Nucleus accumbens (tissue), 56 donors: ENCODE measurements around the gene MDFIC.

Experiments used
- DNase-seq, 56 donors: peaks; one replicate each; lab custom pipeline; 2025; lab: John Stamatoyannopoulos, UW

Gene MDFIC

DNA sequence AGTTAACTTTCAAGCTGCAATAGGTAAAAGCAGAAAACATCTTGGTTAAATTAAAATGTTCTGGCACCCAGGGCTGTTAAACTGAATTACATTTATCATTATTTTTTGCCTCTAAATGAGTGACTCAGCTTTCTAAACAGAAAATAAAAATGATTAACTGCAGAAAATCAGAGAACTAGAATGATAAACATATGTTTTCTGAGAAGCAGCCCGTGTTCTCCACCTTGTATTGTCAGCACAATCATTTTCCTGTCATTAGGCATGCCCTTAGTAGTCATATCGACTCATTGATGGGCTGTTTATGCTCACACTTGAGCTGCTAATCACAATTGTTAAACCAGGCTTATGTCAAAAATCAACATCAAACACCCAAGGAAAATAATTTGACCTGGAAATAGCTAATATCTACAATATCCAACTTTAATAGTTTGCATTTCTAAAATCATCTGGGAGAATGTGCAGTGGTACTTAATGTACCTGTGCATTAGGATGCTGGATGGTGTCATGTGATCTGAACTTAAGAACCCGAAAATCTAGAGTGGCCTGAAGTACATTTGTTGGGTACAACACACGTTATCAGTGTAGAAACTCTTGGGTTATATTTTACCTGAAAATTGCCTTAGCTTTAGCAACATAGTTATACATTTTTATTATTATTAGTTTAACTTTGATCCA lies 2.3 kb downstream of the MDFIC start:
- no peak for DNase-seq

GRCh38 chr7:114925434-114925833 lies 3.5 kb downstream of the MDFIC start:
- no peak for DNase-seq

GRCh38 chr7:114928060-114928459 lies 6.2 kb downstream of the MDFIC start:
- DNase-seq: no peak

DNA sequence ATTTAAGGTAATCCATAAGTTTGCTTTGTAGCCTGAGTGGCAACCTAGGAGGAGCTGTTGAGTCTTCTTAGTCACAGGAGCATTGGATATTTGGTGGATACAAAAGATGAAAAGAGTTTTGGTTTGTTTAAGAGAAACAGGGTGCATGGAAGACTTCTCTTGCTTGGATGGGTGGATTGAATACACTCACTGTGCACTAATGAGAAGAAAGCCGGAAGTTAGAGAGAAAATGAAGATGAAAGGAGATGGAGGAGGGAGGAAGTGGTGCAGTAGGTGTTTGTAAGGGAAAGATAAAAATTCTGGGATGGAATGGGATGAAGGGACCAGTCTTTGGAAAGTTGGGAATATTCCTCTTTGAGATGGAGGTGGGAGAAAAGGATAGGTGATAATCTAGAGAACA lies 7.7 kb downstream of the MDFIC start:
- DNase-seq: no peak

GRCh38 chr7:114930107-114930661 lies 8.3 kb downstream of the MDFIC start:
- no peak for DNase-seq

DNA sequence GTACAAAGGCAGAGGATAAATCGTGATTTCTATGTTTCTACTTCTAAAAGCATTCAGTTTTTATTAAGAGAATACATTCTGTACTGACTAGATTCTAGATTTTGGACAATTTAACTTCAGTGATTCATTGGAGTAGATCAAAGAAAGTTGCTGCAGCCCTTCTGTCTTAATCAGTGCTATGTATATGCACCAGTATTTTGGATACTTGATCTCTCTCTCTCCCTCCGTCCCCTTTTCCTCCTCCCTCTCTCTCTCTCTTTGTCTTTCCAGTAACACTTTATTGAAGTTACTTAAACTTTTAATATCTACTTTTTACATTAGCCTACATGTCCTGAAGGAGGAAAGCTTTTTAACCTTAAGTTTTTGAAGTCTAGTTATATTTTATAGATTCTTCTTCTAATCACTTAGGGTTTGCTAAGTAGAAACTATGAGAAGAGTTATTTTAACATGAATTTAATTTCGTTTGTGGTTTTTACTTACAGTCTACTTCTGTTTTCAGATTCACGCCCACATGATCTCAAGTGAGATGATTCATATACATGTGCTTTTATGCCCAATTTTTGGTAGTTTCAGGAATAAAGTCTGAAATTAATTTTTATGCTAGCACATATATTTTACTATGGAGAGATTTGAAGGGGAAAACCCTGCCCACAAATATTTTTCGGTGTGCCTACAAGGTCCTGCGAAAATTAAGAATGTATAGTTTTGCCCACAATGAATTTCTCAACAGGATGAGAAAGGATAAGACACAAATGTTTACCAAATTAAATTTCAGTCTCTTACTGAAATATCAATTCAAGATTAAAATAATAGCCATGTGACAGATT lies 9.1 kb downstream of the MDFIC start:
- no peak for DNase-seq

GRCh38 chr7:114931656-114932011 lies 9.7 kb downstream of the MDFIC start:
- DNase-seq: no peak

GRCh38 chr7:114932991-114933390 lies 11.1 kb downstream of the MDFIC start:
- no peak for DNase-seq

DNA sequence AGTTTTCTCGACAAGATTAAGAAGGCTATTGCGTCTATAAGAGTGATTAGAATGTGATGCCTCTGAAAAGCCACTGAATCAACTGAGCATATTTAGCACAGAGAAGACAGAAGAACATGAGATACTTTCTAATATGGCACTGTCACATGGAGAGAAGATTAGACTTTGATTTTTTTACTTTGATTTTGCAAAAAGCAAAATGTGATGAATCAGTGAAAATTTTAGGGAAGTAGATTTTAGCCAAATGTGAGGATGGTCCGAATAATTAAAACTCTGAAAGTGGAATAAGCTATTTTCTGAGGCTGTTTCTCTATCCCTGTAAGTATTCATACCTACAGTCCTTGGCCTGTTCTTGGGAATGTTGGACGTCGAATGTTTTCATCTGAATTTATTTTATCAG lies 11.8 kb downstream of the MDFIC start:
- no peak for DNase-seq

DNA sequence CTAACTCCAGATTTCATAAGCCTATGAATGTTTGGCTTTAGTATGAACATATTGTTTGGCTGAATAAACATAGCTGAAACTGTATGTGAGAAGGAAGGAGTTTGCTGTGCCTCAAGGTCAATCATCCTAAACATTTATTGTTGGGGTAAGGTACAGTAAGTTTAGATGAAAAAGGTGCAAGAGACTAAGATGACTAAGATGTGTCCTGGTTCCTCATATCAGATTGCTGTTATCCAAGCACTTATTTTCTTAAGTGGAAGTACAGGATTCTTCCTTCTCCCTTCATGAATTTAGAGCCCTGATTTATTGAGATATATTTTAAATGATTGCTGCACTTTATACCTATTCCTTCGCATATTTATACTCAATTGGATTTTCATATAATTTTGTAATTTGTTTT lies 12.2 kb downstream of the MDFIC start:
- DNase-seq: no peak

GRCh38 chr7:114934713-114935112 lies 12.8 kb downstream of the MDFIC start:
- DNase-seq: no peak

GRCh38 chr7:114936471-114936870 lies 14.6 kb downstream of the MDFIC start:
- DNase-seq: no peak

DNA sequence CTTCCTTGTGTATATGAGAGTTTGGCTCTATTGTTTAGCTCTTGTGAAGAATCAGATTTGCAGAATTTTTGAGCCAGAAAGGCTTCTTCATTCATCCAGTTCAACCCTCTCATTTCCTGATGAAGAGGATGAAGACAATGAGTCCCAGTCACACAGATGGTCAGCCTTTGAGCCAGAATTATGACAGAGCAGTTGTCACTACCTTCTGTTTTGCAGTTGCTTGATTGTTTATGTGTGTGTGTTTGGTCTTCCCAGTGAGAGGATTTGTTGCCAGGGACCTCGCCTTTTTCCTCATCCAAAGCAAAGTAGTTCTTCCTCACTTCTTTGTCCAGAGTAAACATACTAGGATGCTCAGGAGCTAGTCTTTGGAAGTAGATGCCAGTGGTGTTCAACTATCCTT lies 15.6 kb downstream of the MDFIC start:
- DNase-seq: no peak

GRCh38 chr7:114938785-114939184 lies 16.9 kb downstream of the MDFIC start:
- no peak for DNase-seq

- DNase-seq: peak in 2 of 56 donors; percentile 1 to 4
These were observed 17.7 kb downstream of the MDFIC start for GRCh38 chr7:114939484-114940097.

DNA sequence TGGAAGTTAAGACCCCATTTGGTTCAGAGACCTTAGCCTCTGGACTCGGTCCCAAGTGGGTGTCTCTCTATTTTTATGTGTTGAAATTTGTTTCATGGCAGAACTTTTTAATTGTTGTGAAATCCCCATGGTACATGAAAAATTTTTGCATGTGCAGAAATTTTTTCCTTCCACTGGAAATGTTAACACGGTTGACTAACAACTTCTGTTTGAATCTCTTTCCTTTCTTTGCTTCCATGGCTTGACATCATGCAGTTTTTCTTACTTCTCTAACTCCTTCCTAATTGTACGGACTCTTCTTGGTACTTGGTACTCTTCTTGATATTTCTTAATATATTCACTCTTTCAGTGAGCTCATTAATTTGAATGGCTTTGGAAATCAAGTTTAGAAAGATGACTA lies 18.3 kb downstream of the MDFIC start:
- DNase-seq: no peak

DNA sequence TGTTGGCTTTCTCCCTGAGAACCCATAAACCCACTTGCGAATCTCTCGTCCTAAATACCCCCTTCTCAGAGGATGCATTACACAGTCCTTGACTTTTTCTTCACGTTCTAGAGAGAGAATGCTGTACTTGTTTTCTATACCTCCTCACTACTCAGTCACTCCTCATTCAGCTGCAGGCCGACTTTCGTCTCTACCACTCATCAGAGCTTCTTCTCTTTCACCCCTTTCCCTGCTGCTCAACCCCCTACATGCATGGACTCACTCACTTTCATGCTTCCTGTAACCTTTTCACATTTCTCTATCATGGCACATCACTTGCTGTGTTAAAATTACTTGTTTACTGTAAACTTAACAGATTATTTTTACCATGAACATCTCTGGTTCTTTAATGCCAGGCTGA lies 19.8 kb downstream of the MDFIC start:
- DNase-seq: no peak

GRCh38 chr7:114942446-114943175 lies 20.7 kb downstream of the MDFIC start:
- DNase-seq: no peak

GRCh38 chr7:114943530-114943929 lies 21.6 kb downstream of the MDFIC start:
- no peak for DNase-seq

- DNase-seq: no peak
These were observed 22.3 kb downstream of the MDFIC start for GRCh38 chr7:114943953-114944744.
